K562 (cell line): ENCODE measurements around the gene TRIOBP. TPM values are rescaled to one million over a fixed set of nuclear protein-coding genes. Genes with fewer than 3 reads are reported as not detected.

ENCODE experiments used
- CBX2 ChIP-seq: fragments of 200-600 bp; sonication (generic); IDR thresholded peaks from one replicate; pipeline ENCODE4 v1.6.1; 2012; ENCODE audit warnings: mild to moderate bottlenecking, low read length, inconsistent platforms; ENCODE audit not compliant: insufficient read depth, poor library complexity, severe bottlenecking
- CTBP1 ChIP-seq: fragments of 450-650 bp; IDR thresholded peaks from 2 replicates; pipeline ENCODE4 v1.6.1; 2016; ENCODE audit warnings: borderline replicate concordance
- ETV1 ChIP-seq: fragments of 450-650 bp; conservative IDR thresholded peaks from 2 replicates; pipeline ENCODE4 v1.6.1; 2016; ENCODE audit warnings: missing genetic modification characterization, control low read depth, low read depth, missing compliant biosample characterization
- GABPA ChIP-seq: fragments of 200-800 bp; sonication (Bioruptor generic); conservative IDR thresholded peaks from 2 replicates; pipeline ENCODE4 v1.6.1; 2016; ENCODE audit warnings: low read depth, missing genetic modification characterization, missing compliant biosample characterization
- GTF2E2 ChIP-seq: fragments of 200-800 bp; sonication (Bioruptor generic); IDR thresholded peaks from 2 replicates; pipeline ENCODE4 v1.6.1; 2016; ENCODE audit warnings: missing genetic modification characterization, missing compliant biosample characterization
- HLTF ChIP-seq: fragments of 450-650 bp; IDR thresholded peaks from 2 replicates; pipeline ENCODE4 v1.6.1; 2016
- JUND ChIP-seq, 2 experiments: IDR thresholded peaks; 2 replicates in 1 of 2; 3 replicates in 1 of 2; pipeline ENCODE4 v1.6.1; 2011; ENCODE audit warnings: borderline replicate concordance in 2 of 2, low read depth in 2 of 2, low read length in 2 of 2, improper control_type of control experiment in 1 of 2, missing biosample characterization in 1 of 2, missing genetic modification characterization in 1 of 2, missing genetic modification reagents in 1 of 2
- LCOR ChIP-seq: sonication (generic); formaldehyde crosslinking; IDR thresholded peaks from 2 replicates; pipeline ENCODE4 v1.8.0; 2022; ENCODE audit warnings: mild to moderate bottlenecking, missing genetic modification reagents
- MAZ ChIP-seq, 2 experiments: fragments of 450-650 bp in 1 of 2; sonication (generic) in 1 of 2; formaldehyde crosslinking; IDR thresholded peaks in 1 of 2; conservative IDR thresholded peaks in 1 of 2; 2 replicates each; pipeline versions ENCODE4 v1.4.0 to v1.5.0; 2020; ENCODE audit warnings: mild to moderate bottlenecking in 1 of 2, missing genetic modification reagents in 1 of 2
- NBN ChIP-seq: fragments of 450-650 bp; IDR thresholded peaks from 2 replicates; pipeline ENCODE4 v1.6.1; 2016; ENCODE audit warnings: low read depth, mild to moderate bottlenecking
- NFATC3 ChIP-seq: fragments of 450-650 bp; IDR thresholded peaks from 2 replicates; pipeline ENCODE4 v1.6.1; 2017; ENCODE audit warnings: mild to moderate bottlenecking
- NR2C2 ChIP-seq, 2 experiments: fragments of 200-800 bp in 1 of 2; sonication (Bioruptor generic) in 1 of 2; sonication (generic) in 1 of 2; formaldehyde crosslinking in 1 of 2; IDR thresholded peaks; 2 replicates each; pipeline versions ENCODE4 v1.6.1 to v1.8.0; 2016 to 2022; ENCODE audit warnings: mild to moderate bottlenecking in 1 of 2, missing compliant biosample characterization in 1 of 2, missing genetic modification characterization in 1 of 2, missing genetic modification reagents in 1 of 2
- SP1 ChIP-seq: sonication (generic); formaldehyde crosslinking; IDR thresholded peaks from 2 replicates; pipeline ENCODE4 v1.8.1; 2022; ENCODE audit warnings: mild to moderate bottlenecking, missing genetic modification reagents
- TCF7 ChIP-seq: sonication (generic); IDR thresholded peaks from 2 replicates; pipeline ENCODE4 v1.6.1; 2016; ENCODE audit warnings: antibody characterized with exemption, borderline replicate concordance
- TRIM24 ChIP-seq, 2 experiments: fragments of 450-650 bp; IDR thresholded peaks; 2 replicates each; pipeline ENCODE4 v1.6.1; 2016
- TRIM28 ChIP-seq: fragments of 450-650 bp; IDR thresholded peaks from 2 replicates; pipeline ENCODE4 v1.6.1; 2017
- ZNF184 ChIP-seq: sonication (generic); formaldehyde crosslinking; IDR thresholded peaks from 2 replicates; pipeline ENCODE4 v1.5.0; 2020; ENCODE audit warnings: missing genetic modification reagents
- ZNF277 ChIP-seq: fragments of 250-450 bp; sonication (Bioruptor Pico); IDR thresholded peaks from 2 replicates; pipeline ENCODE4 v1.8.0; 2022; ENCODE audit warnings: inconsistent platforms, mild to moderate bottlenecking, moderate library complexity, borderline replicate concordance
- ZNF444 ChIP-seq: fragments of 250-450 bp; sonication (Bioruptor Pico); IDR thresholded peaks from 2 replicates; pipeline ENCODE4 v1.4.0; 2020; ENCODE audit warnings: mild to moderate bottlenecking, moderate library complexity
- polyA plus RNA-seq, 8 experiments: library from polyadenylated mRNA; depleted of rRNA in 4 of 8; stranded (reverse) in 5 of 8; unstranded in 3 of 8; fragments of >200 nt; fragmentation: Nextera tagmentation in 2 of 8; fragmentation: Illumina TruSeq in 1 of 8; extraction: Ambion mirVana in 2 of 8; extraction: Trizol in 1 of 8; gene quantifications; 2 replicates each; pipeline versions ENCODE4 v1.2.1 to v1.2.3, GENCODE V29; 2011 to 2014; ENCODE audit warnings: inconsistent platforms in 1 of 8, missing spikeins in 1 of 8
- total RNA-seq, 7 experiments: library from RNA; depleted of rRNA in 6 of 7; stranded (reverse); fragments of >200 nt in 6 of 7; fragmentation: Illumina TruSeq in 2 of 7; extraction: Trizol in 2 of 7; gene quantifications; 2 replicates each; pipeline versions ENCODE4 v1.2.1 to v1.2.3, GENCODE V29; 2011 to 2021; ENCODE audit warnings: low replicate concordance in 1 of 7
- TF ChIP-seq, protein P1 (sequence below): fragments of 250-450 bp; sonication (Bioruptor Pico); IDR thresholded peaks from 2 replicates; pipeline ENCODE4 v1.8.0; 2021; ENCODE audit warnings: borderline replicate concordance, mild to moderate bottlenecking, moderate library complexity; ENCODE audit not compliant: poor library complexity, severe bottlenecking
- TF ChIP-seq, protein P2 (sequence below), 2 experiments: fragments of 450-650 bp; conservative IDR thresholded peaks; 2 replicates each; pipeline ENCODE4 v1.6.1; 2017; ENCODE audit warnings: mild to moderate bottlenecking in 2 of 2, moderate library complexity in 2 of 2

TRIOBP gene
- total and polyA plus RNA-seq, 9 of the 15 experiments (the other 6 are each of a cell fraction or from before 2014, with no cell fraction given) = 0.24 to 13.8 (median 5.5) TPM

DNA sequence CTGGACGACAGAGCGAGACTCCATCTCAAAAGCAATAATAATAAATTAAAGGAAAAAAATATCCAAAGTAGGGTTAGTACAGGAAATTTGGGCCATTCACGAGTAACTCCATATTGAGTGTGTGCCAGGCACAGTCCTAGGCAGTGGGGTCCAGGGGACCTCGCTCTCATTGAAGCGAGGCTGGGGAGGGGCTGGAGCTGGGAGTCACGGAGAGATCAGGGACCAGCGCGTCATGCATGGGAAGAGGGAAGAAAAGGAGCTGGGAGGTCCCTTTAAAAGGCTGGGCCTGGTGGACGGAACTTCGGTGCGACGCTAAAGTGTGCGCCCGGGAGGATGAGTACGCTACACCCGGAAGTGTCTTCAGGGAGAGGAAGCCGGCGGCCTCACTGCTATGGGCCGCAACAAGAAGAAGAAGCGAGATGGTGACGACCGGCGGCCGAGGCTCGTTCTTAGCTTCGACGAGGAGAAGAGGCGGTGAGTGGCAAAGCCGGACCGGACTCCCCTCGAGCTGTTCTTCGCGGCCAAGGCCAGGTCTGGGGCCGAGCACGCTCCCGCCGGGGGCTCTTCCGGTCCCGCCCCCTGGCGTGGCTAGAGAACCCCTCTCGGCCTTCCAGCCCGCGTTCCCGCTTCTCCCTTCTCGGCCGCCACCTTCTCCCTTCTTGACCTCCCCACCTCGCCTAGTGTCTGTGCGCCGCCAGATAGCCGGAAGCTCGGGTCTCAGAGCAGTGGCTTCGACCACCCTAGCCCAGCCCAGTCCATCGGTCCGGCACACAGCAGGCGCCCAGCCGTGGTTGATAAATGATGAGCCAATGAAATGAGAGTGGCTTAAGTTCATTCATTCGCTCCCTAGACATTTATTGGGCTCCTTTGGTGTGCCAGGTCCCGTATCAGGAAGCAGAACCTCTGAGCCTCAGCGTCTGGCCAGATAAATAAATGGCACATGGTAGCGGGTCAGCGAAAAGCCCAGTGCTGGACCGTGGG lies 10.6 kb upstream of the TRIOBP start, which contains the start of gene NOL12 (continued):
- peak; percentile 55 for TF ChIP-seq CTBP1
- 0 out of 2 replicates have a peak, but pooled peaks have one; percentile 51 for TF ChIP-seq NR2C2 (CRISPR knock-in tag; IDR thresholded peaks at IDR 0.05)
- peak; percentile 63 for TF ChIP-seq NR2C2 (tag; IDR thresholded peaks at IDR 0.05)
- TF ChIP-seq ZNF444 (CRISPR knock-in tag) = no peak
- TF ChIP-seq TRIM24 (IDR thresholded peaks at IDR 0.05) = peak in 1 of 2 experiments; percentile 98; a peak in 2 of 4 replicates
- TF ChIP-seq GABPA (tag) = peak; percentile 98
- TF ChIP-seq NBN = no peak
- TF ChIP-seq ZNF277 (CRISPR knock-in tag) = no peak
- TF ChIP-seq LCOR = no peak
- TF ChIP-seq, protein P1, sequence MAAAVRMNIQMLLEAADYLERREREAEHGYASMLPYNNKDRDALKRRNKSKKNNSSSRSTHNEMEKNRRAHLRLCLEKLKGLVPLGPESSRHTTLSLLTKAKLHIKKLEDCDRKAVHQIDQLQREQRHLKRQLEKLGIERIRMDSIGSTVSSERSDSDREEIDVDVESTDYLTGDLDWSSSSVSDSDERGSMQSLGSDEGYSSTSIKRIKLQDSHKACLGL (CRISPR knock-in tag) = no peak
- TF ChIP-seq JUND (IDR thresholded peaks at IDR 0.05; ENCODE audit: borderline replicate concordance, low read depth, low read length) = peak; percentile 63
- TF ChIP-seq JUND (tag; IDR thresholded peaks at IDR 0.05; ENCODE audit: borderline replicate concordance, low read depth, low read length) = no peak; the same call in 2 of the 3 replicates
- 0 out of 2 replicates have a peak, but pooled peaks have one; percentile 53 for TF ChIP-seq HLTF
- TF ChIP-seq TCF7 = no peak
- TF ChIP-seq NFATC3 = no peak
- TF ChIP-seq, protein P2, sequence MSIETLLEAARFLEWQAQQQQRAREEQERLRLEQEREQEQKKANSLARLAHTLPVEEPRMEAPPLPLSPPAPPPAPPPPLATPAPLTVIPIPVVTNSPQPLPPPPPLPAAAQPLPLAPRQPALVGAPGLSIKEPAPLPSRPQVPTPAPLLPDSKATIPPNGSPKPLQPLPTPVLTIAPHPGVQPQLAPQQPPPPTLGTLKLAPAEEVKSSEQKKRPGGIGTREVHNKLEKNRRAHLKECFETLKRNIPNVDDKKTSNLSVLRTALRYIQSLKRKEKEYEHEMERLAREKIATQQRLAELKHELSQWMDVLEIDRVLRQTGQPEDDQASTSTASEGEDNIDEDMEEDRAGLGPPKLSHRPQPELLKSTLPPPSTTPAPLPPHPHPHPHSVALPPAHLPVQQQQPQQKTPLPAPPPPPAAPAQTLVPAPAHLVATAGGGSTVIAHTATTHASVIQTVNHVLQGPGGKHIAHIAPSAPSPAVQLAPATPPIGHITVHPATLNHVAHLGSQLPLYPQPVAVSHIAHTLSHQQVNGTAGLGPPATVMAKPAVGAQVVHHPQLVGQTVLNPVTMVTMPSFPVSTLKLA (conservative IDR thresholded peaks at IDR 0.05) = peak; percentile 88 to 95
- peak; percentile 33; the same call in 1 of the 2 replicates for TF ChIP-seq GTF2E2 (tag)
- TF ChIP-seq MAZ (CRISPR knock-in tag; conservative IDR thresholded peaks at IDR 0.05 in 1 of 2, IDR thresholded peaks at IDR 0.05 in 1 of 2) = peak; percentile 78 to 85
- TF ChIP-seq SP1 = peak; percentile 100
- TF ChIP-seq TRIM28 = peak; percentile 52; the same call in 1 of the 2 replicates
- TF ChIP-seq ZNF184 (CRISPR knock-in tag) = no peak
- no peak for TF ChIP-seq CBX2
- peak; percentile 82 for TF ChIP-seq ETV1
